ENCODE results near the gene GNAQ.

GNAQ gene

DNA sequence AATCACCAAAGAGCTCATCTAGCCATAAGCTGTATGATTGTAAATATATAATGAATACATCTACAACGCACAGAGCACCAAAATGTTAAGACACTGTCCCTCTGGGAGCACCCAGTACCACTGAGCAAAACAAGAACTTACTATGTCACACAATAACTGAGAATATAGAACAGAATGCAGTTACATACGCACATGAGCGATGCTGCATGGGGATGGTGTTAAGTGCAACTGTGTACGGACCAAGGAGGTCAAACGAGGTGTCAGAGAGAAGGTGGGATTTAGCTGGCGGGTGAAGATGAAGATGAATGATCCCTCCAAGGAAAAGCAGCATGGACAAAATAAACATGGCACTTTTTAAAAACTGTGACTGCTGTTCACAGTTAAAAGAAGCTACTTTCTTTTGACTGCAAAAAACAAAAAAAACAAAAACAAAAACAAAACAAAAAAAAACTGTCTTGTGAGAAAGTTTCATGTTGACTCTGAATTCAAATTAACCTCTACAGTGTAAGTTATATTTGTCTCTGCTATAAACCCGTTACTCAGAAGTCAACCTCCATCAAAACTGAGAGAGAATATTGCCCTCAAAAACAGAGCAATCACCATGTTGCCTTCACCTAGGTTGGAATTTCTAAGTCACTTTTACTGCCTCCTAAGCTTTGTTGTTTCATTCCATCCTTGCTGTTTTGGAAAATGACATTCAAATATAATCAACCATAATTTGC is 213.9 kb downstream of the GNAQ start:
- Histone ChIP-seq H3K4me1 (ENCODE audit: control insufficient read depth in 5 of 5, insufficient read depth in 5 of 5, low read length in 5 of 5) (peaks cover 0 to 20% (median 4%) of the 10 kb centered on the region in 5 donors), H3K36me3 (ENCODE audit: control insufficient read depth in 5 of 5, insufficient read depth in 5 of 5, low read length in 5 of 5) (peaks cover 0 to 19% (median 8%) of the 10 kb centered on the region in 5 donors), H3K4me3 (ENCODE audit: low read depth in 1 of 5, low read length in 5 of 5) (no peak overlapping the region), H3K27me3 (ENCODE audit: control insufficient read depth in 5 of 5, insufficient read depth in 4 of 5, low read length in 5 of 5) (no peaks in the 10 kb centered on the region), H3K9me3 (ENCODE audit: control insufficient read depth in 5 of 5, low read length in 5 of 5) (no peaks in the 10 kb centered on the region), H3K9ac (ENCODE audit: low read length in 5 of 5) (no peak overlapping the region), H3K27ac (ENCODE audit: low read depth, low read length) (no peak overlapping the region)

- Histone ChIP-seq H3K27ac (ENCODE audit: low read depth, low read length) (no peak overlapping the region), H3K4me1 (ENCODE audit: control insufficient read depth in 5 of 5, insufficient read depth in 5 of 5, low read length in 5 of 5) (peaks cover 0 to 20% (median 4%) of the 10 kb centered on the region in 5 donors), H3K4me3 (ENCODE audit: low read depth in 1 of 5, low read length in 5 of 5) (no peak overlapping the region), H3K36me3 (ENCODE audit: control insufficient read depth in 5 of 5, insufficient read depth in 5 of 5, low read length in 5 of 5) (peaks cover under 1 to 19% (median 8%) of the 10 kb centered on the region in 5 donors), H3K9me3 (ENCODE audit: control insufficient read depth in 5 of 5, low read length in 5 of 5) (no peaks in the 10 kb centered on the region), H3K9ac (ENCODE audit: low read length in 5 of 5) (no peak overlapping the region), H3K27me3 (ENCODE audit: control insufficient read depth in 5 of 5, insufficient read depth in 4 of 5, low read length in 5 of 5) (no peaks in the 10 kb centered on the region)
These were observed 214.8 kb downstream of the GNAQ start for GRCh38 chr9:77816641-77817341.

GRCh38 chr9:77815260-77815659 is 216.4 kb downstream of the GNAQ start:
- H3K27ac ChIP-seq (ENCODE audit: low read depth, low read length): no peak overlapping the region
- H3K36me3 ChIP-seq (ENCODE audit: control insufficient read depth in 5 of 5, insufficient read depth in 5 of 5, low read length in 5 of 5): peaks cover 3 to 25% (median 10%) of the 10 kb centered on the region in 5 donors

GRCh38 chr9:77811832-77812231 is 219.8 kb downstream of the GNAQ start:
- H3K27ac ChIP-seq (ENCODE audit: low read depth, low read length): no peak overlapping the region
- no peak overlapping the region for H3K9ac ChIP-seq (ENCODE audit: low read length in 5 of 5)

More at GRCh38 chr9:77815260-77815659, 216.4 kb downstream of the GNAQ start:
- Histone ChIP-seq H3K9ac (ENCODE audit: low read length in 5 of 5) (no peak overlapping the region), H3K9me3 (ENCODE audit: control insufficient read depth in 5 of 5, low read length in 5 of 5) (no peaks in the 10 kb centered on the region), H3K4me3 (ENCODE audit: low read depth in 1 of 5, low read length in 5 of 5) (no peak overlapping the region), H3K27me3 (ENCODE audit: control insufficient read depth in 5 of 5, insufficient read depth in 4 of 5, low read length in 5 of 5) (no peaks in the 10 kb centered on the region), H3K4me1 (ENCODE audit: control insufficient read depth in 5 of 5, insufficient read depth in 5 of 5, low read length in 5 of 5) (peaks cover 0 to 18% (median 4%) of the 10 kb centered on the region in 5 donors)

DNA sequence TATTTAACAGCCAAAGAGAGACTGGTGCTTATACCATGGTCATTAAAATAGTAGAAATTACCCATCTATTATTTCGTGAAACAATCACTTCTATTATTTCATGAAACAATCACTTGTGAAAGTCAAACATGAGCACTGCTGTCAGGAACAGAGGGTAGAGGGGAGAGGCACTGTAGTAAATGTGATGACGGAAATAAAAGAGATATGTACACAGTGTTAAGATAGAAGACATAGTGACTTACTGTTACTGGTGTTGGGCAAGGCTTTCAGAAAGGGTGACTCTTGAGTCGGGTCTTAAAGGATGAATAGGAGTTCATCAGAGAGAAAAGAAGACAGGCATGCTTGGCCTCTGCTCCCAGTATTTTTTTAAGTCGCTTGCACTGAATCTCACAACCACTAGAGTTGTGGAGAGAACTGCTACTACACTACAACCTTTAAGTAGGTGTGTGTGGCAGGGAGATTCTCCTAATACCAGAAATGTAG is 220.9 kb downstream of the GNAQ start:
- peaks cover 3 to 25% (median 8%) of the 10 kb centered on the region in 5 donors for H3K36me3 ChIP-seq (ENCODE audit: control insufficient read depth in 5 of 5, insufficient read depth in 5 of 5, low read length in 5 of 5)
- peaks cover 2 to 21% (median 17%) of the 10 kb centered on the region in 5 donors for H3K4me1 ChIP-seq (ENCODE audit: control insufficient read depth in 5 of 5, insufficient read depth in 5 of 5, low read length in 5 of 5)
- H3K9ac ChIP-seq (ENCODE audit: low read length in 5 of 5): no peak overlapping the region
- no peaks in the 10 kb centered on the region for H3K9me3 ChIP-seq (ENCODE audit: control insufficient read depth in 5 of 5, low read length in 5 of 5)
- H3K27ac ChIP-seq (ENCODE audit: low read depth, low read length): no peak overlapping the region
- H3K4me3 ChIP-seq (ENCODE audit: low read depth in 1 of 5, low read length in 5 of 5): no peak overlapping the region
- H3K27me3 ChIP-seq (ENCODE audit: control insufficient read depth in 5 of 5, insufficient read depth in 4 of 5, low read length in 5 of 5): no peaks in the 10 kb centered on the region

More at GRCh38 chr9:77811832-77812231, 219.8 kb downstream of the GNAQ start:
- H3K36me3 ChIP-seq (ENCODE audit: control insufficient read depth in 5 of 5, insufficient read depth in 5 of 5, low read length in 5 of 5): peaks cover 3 to 25% (median 8%) of the 10 kb centered on the region in 5 donors
- H3K27me3 ChIP-seq (ENCODE audit: control insufficient read depth in 5 of 5, insufficient read depth in 4 of 5, low read length in 5 of 5): no peaks in the 10 kb centered on the region
- peaks cover 0 to 13% (median 12%) of the 10 kb centered on the region in 5 donors for H3K4me1 ChIP-seq (ENCODE audit: control insufficient read depth in 5 of 5, insufficient read depth in 5 of 5, low read length in 5 of 5)
- H3K4me3 ChIP-seq (ENCODE audit: low read depth in 1 of 5, low read length in 5 of 5): no peak overlapping the region
- no peaks in the 10 kb centered on the region for H3K9me3 ChIP-seq (ENCODE audit: control insufficient read depth in 5 of 5, low read length in 5 of 5)

DNA sequence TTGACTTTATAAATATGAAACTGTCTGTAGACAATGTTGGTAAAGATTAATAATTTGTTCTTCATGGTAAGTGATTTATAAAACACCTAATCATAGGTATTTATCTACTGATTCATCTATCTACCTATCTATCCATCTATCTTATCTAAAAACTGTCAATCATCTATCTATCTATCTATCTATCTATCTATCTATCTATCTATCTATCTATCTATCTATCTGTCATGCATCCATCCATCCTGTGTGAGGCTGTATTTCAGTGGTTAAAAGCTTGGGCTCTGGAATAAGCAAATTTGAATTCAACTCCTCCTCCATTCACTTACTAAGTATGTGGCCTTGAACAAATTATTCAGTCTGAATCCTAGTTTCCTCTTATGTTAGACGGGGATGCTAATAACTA is 221.6 kb downstream of the GNAQ start:
- H3K9ac ChIP-seq (ENCODE audit: low read length in 5 of 5): no peak overlapping the region
- no peaks in the 10 kb centered on the region for H3K27me3 ChIP-seq (ENCODE audit: control insufficient read depth in 5 of 5, insufficient read depth in 4 of 5, low read length in 5 of 5)
- no peak overlapping the region for H3K4me3 ChIP-seq (ENCODE audit: low read depth in 1 of 5, low read length in 5 of 5)
- H3K27ac ChIP-seq (ENCODE audit: low read depth, low read length): no peak overlapping the region
- H3K36me3 ChIP-seq (ENCODE audit: control insufficient read depth in 5 of 5, insufficient read depth in 5 of 5, low read length in 5 of 5): peaks cover 3 to 23% (median 8%) of the 10 kb centered on the region in 5 donors
- H3K4me1 ChIP-seq (ENCODE audit: control insufficient read depth in 5 of 5, insufficient read depth in 5 of 5, low read length in 5 of 5): peaks cover 2 to 21% (median 17%) of the 10 kb centered on the region in 5 donors
- no peaks in the 10 kb centered on the region for H3K9me3 ChIP-seq (ENCODE audit: control insufficient read depth in 5 of 5, low read length in 5 of 5)

- Histone ChIP-seq H3K4me1 (ENCODE audit: control insufficient read depth in 5 of 5, insufficient read depth in 5 of 5, low read length in 5 of 5) (peaks cover 2 to 21% (median 17%) of the 10 kb centered on the region in 5 donors), H3K36me3 (ENCODE audit: control insufficient read depth in 5 of 5, insufficient read depth in 5 of 5, low read length in 5 of 5) (peaks cover 3 to 19% (median 8%) of the 10 kb centered on the region in 5 donors)
These were observed 222.1 kb downstream of the GNAQ start for GRCh38 chr9:77809552-77809951.

DNA sequence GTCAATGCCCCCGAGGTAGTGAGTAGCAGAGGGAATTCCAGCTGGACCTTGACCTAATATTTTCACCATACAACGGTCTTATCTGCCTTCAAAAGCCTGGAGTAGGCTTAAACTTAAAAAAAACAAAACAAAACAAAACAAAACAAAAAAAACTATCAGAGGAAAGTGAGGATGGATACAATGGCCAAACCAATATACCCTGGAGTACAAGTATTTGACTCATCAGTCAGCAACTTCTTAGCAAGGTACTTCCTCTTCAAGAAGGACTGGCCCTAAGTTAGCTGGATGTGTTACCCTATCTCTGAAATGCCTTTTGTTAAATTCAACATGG is 222.9 kb downstream of the GNAQ start:
- H3K27ac ChIP-seq (ENCODE audit: low read depth, low read length): no peak overlapping the region
- no peak overlapping the region for H3K9ac ChIP-seq (ENCODE audit: low read length in 5 of 5)

More at GRCh38 chr9:77809552-77809951, 222.1 kb downstream of the GNAQ start:
- no peak overlapping the region for H3K4me3 ChIP-seq (ENCODE audit: low read depth in 1 of 5, low read length in 5 of 5)
- H3K9ac ChIP-seq (ENCODE audit: low read length in 5 of 5): no peak overlapping the region
- H3K27me3 ChIP-seq (ENCODE audit: control insufficient read depth in 5 of 5, insufficient read depth in 4 of 5, low read length in 5 of 5): no peaks in the 10 kb centered on the region
- no peaks in the 10 kb centered on the region for H3K9me3 ChIP-seq (ENCODE audit: control insufficient read depth in 5 of 5, low read length in 5 of 5)
- no peak overlapping the region for H3K27ac ChIP-seq (ENCODE audit: low read depth, low read length)

DNA sequence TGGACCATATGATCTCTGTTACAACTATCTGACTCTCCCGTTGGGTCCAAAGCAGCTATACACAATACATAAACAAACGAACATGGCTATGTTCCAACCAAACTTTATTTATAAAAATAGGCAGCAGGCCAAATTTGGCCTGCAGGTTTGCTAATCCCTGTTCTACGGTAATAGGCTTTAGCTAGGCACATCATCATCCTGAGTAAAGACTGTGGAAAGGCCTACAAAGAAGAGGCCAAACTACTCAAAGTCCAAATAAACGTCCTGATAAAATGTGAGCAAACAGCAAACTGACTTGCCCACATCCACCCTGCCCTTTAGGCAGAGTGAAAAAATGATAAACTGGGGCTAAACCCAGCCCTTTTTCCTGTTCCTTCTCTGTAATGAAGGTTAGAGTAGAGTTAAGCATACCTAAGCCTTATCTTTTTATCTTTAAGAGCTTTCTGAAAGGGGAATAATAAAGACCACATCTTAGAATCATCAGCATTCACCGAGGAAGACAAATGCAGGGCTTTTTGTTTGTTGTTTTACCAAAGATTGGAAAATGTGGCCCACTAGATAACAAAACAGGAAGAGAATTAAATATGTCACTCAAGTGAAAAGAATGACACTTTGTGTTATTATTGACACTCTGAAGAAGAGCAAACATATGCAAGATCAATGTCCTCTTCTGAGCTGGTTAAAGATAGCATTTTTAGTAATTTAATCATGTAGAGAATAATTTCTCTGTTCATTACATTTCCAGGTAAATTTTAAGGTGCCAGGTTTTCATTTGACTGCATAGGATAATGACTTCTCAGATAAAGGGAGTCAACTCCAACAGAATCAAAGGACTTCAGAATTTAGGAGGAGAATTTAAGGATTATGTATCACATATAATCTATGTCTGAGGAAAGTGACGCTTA is 223.5 kb downstream of the GNAQ start:
- Histone ChIP-seq H3K27ac (ENCODE audit: low read depth, low read length) (peak overlapping the region; percentile 73), H3K4me1 (ENCODE audit: control insufficient read depth in 5 of 5, insufficient read depth in 5 of 5, low read length in 5 of 5) (peaks cover 2 to 21% (median 17%) of the 10 kb centered on the region in 5 donors), H3K27me3 (ENCODE audit: control insufficient read depth in 5 of 5, insufficient read depth in 4 of 5, low read length in 5 of 5) (no peaks in the 10 kb centered on the region), H3K4me3 (ENCODE audit: low read depth in 1 of 5, low read length in 5 of 5) (no peak overlapping the region), H3K9ac (ENCODE audit: low read length in 5 of 5) (no peak overlapping the region), H3K36me3 (ENCODE audit: control insufficient read depth in 5 of 5, insufficient read depth in 5 of 5, low read length in 5 of 5) (peaks cover under 1 to 9% (median 8%) of the 10 kb centered on the region in 5 donors), H3K9me3 (ENCODE audit: control insufficient read depth in 5 of 5, low read length in 5 of 5) (no peaks in the 10 kb centered on the region)

More for the DNA sequence above, 222.9 kb downstream of the GNAQ start:
- no peaks in the 10 kb centered on the region for H3K27me3 ChIP-seq (ENCODE audit: control insufficient read depth in 5 of 5, insufficient read depth in 4 of 5, low read length in 5 of 5)
- no peaks in the 10 kb centered on the region for H3K9me3 ChIP-seq (ENCODE audit: control insufficient read depth in 5 of 5, low read length in 5 of 5)
- H3K4me3 ChIP-seq (ENCODE audit: low read depth in 1 of 5, low read length in 5 of 5): no peak overlapping the region
- peaks cover 3 to 14% (median 8%) of the 10 kb centered on the region in 5 donors for H3K36me3 ChIP-seq (ENCODE audit: control insufficient read depth in 5 of 5, insufficient read depth in 5 of 5, low read length in 5 of 5)
- peaks cover 2 to 21% (median 17%) of the 10 kb centered on the region in 5 donors for H3K4me1 ChIP-seq (ENCODE audit: control insufficient read depth in 5 of 5, insufficient read depth in 5 of 5, low read length in 5 of 5)
